ENCODE measurements around the gene S100A6. TPM values are rescaled to one million over a fixed set of nuclear protein-coding genes. Genes with fewer than 3 reads are reported as not detected.

The S100A6 gene
- total and polyA plus RNA-seq, 4 donors, result 5.7 to 124 (median 28.7) TPM

GRCh38 chr1:153547560-153548551 is 12.1 kb upstream of the S100A6 start:
- no peak for DNase-seq (ENCODE audit: low spot score)
- H3K27me3 ChIP-seq (ENCODE audit: control insufficient read depth in 4 of 4, insufficient read depth in 4 of 4, low read length in 3 of 4), result no peaks in the 10 kb centered on the region
- no peaks in the 10 kb centered on the region for H3K9me3 ChIP-seq (ENCODE audit: control insufficient read depth in 4 of 4, low read length in 3 of 4)
- no peak overlapping the region for H3K27ac ChIP-seq (ENCODE audit: low read depth in 1 of 2, low read length in 2 of 2)
- no peaks in the 10 kb centered on the region for H3K36me3 ChIP-seq (ENCODE audit: control insufficient read depth in 4 of 4, insufficient read depth in 3 of 4, low read depth in 1 of 4, low read length in 3 of 4)
- TF ChIP-seq SP1 (IDR thresholded peaks at IDR 0.05) (no peak), RXRA (IDR thresholded peaks at IDR 0.05) (no peak), HNF4A (conservative IDR thresholded peaks at IDR 0.05) (no peak), MAX (IDR thresholded peaks at IDR 0.05) (no peak), GABPA (IDR thresholded peaks at IDR 0.05 in 1 of 2, conservative IDR thresholded peaks at IDR 0.05 in 1 of 2) (no peak), REST (IDR thresholded peaks at IDR 0.05) (no peak), TAF1 (conservative IDR thresholded peaks at IDR 0.05) (no peak), NR2F2 (IDR thresholded peaks at IDR 0.05) (no peak), EGR1 (IDR thresholded peaks at IDR 0.05; ENCODE audit: low read depth in 2 of 2) (no peak), RAD21 (IDR thresholded peaks at IDR 0.05) (no peak), HNF4G (IDR thresholded peaks at IDR 0.05) (no peak), CTCF (IDR thresholded peaks at IDR 0.05; ENCODE audit: low read depth, low read length, missing input control) (no peak)
- H3K9ac ChIP-seq (ENCODE audit: low read depth in 1 of 2, low read length in 2 of 2), result no peak overlapping the region
- H3K4me3 ChIP-seq (ENCODE audit: low read depth in 1 of 3, low read length in 3 of 3), result no peak overlapping the region
- no peaks in the 10 kb centered on the region for H3K4me1 ChIP-seq (ENCODE audit: control insufficient read depth in 4 of 4, insufficient read depth in 4 of 4, low read length in 3 of 4)
- 86% methylated on average over 19 of the region's 19 CpGs for WGBS

- H3K9me3 ChIP-seq (ENCODE audit: control insufficient read depth in 4 of 4, low read length in 3 of 4), result no peaks in the 10 kb centered on the region
- H3K27ac ChIP-seq (ENCODE audit: low read depth in 1 of 2, low read length in 2 of 2), result no peak overlapping the region
- no peaks in the 10 kb centered on the region for H3K4me1 ChIP-seq (ENCODE audit: control insufficient read depth in 4 of 4, insufficient read depth in 4 of 4, low read length in 3 of 4)
- H3K9ac ChIP-seq (ENCODE audit: low read depth in 1 of 2, low read length in 2 of 2), result no peak overlapping the region
- DNase-seq (ENCODE audit: low spot score), result no peak
- no peak overlapping the region for H3K4me3 ChIP-seq (ENCODE audit: low read depth in 1 of 3, low read length in 3 of 3)
- WGBS, result 74% methylated on average over 14 of the region's 14 CpGs
- H3K36me3 ChIP-seq (ENCODE audit: control insufficient read depth in 4 of 4, insufficient read depth in 3 of 4, low read depth in 1 of 4, low read length in 3 of 4), result no peaks in the 10 kb centered on the region
- no peaks in the 10 kb centered on the region for H3K27me3 ChIP-seq (ENCODE audit: control insufficient read depth in 4 of 4, insufficient read depth in 4 of 4, low read length in 3 of 4)
- TF ChIP-seq HNF4G (IDR thresholded peaks at IDR 0.05) (no peak), FOXA1 (IDR thresholded peaks at IDR 0.05) (no peak), EGR1 (IDR thresholded peaks at IDR 0.05; ENCODE audit: low read depth in 2 of 2) (no peak), RXRA (IDR thresholded peaks at IDR 0.05) (no peak), MAX (IDR thresholded peaks at IDR 0.05) (no peak), REST (IDR thresholded peaks at IDR 0.05) (no peak), GABPA (IDR thresholded peaks at IDR 0.05 in 1 of 2, conservative IDR thresholded peaks at IDR 0.05 in 1 of 2) (no peak), HNF4A (conservative IDR thresholded peaks at IDR 0.05) (no peak), SP1 (IDR thresholded peaks at IDR 0.05) (no peak), CTCF (IDR thresholded peaks at IDR 0.05; ENCODE audit: low read depth, low read length, missing input control) (no peak), RAD21 (IDR thresholded peaks at IDR 0.05) (no peak), TAF1 (conservative IDR thresholded peaks at IDR 0.05) (no peak), FOXA2 (IDR thresholded peaks at IDR 0.05) (no peak), JUND (IDR thresholded peaks at IDR 0.05) (no peak), YY1 (IDR thresholded peaks at IDR 0.05) (no peak)
Measured at GRCh38 chr1:153546796-153547559, 11.2 kb upstream of the S100A6 start.

All from liver (tissue), 9 donors.